Fibroblast of the conjunctiva (primary cell): ENCODE measurements around the gene KIF22.
"Not testable (repeated sequence)": the region's sequence is repeated elsewhere in the genome, so short reads cannot be mapped to it uniquely, and the experiment has no call there.

Source experiments
- DNase-seq: peaks from one replicate; pipeline ENCODE4 v3.0.0-alpha.2; 2010; ENCODE audit warnings: low read depth

The KIF22 gene

GRCh38 chr16:29790183-29790948, at the start of gene KIF22:
Gene KIF22 (plus strand): TSS chr16:29790751. CDS start chr16:29790760, 9 bp downstream.
- DNase-seq: peak; percentile 97

GRCh38 chr16:29742683-29743275, 47.8 kb upstream of the KIF22 start:
- no peak for DNase-seq

- DNase-seq: no peak
These were observed 47.1 kb upstream of the KIF22 start for GRCh38 chr16:29743475-29743826.

GRCh38 chr16:29743827-29744531, 46.6 kb upstream of the KIF22 start:
- no peak for DNase-seq

GRCh38 chr16:29744541-29745101, 45.9 kb upstream of the KIF22 start:
- DNase-seq: no peak

- no peak for DNase-seq
These were observed 45.3 kb upstream of the KIF22 start for GRCh38 chr16:29745121-29745852.

GRCh38 chr16:29745853-29746345, 44.7 kb upstream of the KIF22 start, which contains the start of gene C16orf54:
Gene C16orf54 (minus strand): TSS chr16:29745990. CDS start chr16:29744951, 1,039 bp downstream.
- no peak for DNase-seq

GRCh38 chr16:29746518-29746917, 44.0 kb upstream of the KIF22 start:
- DNase-seq: not testable (repeated sequence)

- DNase-seq: no peak
These were observed 42.4 kb upstream of the KIF22 start for GRCh38 chr16:29747947-29748759.

GRCh38 chr16:29748760-29749149, 41.8 kb upstream of the KIF22 start:
- not testable (repeated sequence) for DNase-seq

- DNase-seq: no peak
These were observed 37.0 kb upstream of the KIF22 start for GRCh38 chr16:29753516-29753915.

GRCh38 chr16:29756654-29757053, 33.9 kb upstream of the KIF22 start:
- no peak for DNase-seq

GRCh38 chr16:29757086-29757485, 33.5 kb upstream of the KIF22 start:
- not testable (repeated sequence) for DNase-seq

GRCh38 chr16:29757950-29758466, 32.5 kb upstream of the KIF22 start:
- DNase-seq: peak; percentile 58

- no peak for DNase-seq
These were observed 29.8 kb upstream of the KIF22 start for GRCh38 chr16:29760567-29761279.

GRCh38 chr16:29761280-29761651, 29.3 kb upstream of the KIF22 start:
- DNase-seq: not testable (repeated sequence)

- DNase-seq: no peak
These were observed 28.7 kb upstream of the KIF22 start for GRCh38 chr16:29761882-29762281.

GRCh38 chr16:29763326-29763725, 27.2 kb upstream of the KIF22 start:
- no peak for DNase-seq

GRCh38 chr16:29765167-29766032, 25.2 kb upstream of the KIF22 start:
- DNase-seq: no peak
